Thyroid gland (tissue), 4 donors: ENCODE measurements around the gene MGME1.

Experiments
- POLR2A ChIP-seq, 2 donors: fragments of 450-650 bp; IDR thresholded peaks; one replicate each; pipeline ENCODE4 v1.6.1; 2017; ENCODE audit warnings: antibody characterized with exemption in 2 of 2, mild to moderate bottlenecking in 2 of 2, moderate library complexity in 1 of 2
- TF ChIP-seq, protein P1 (sequence below), 6 experiments: fragments of 200-600 bp in 3 of 6; fragments of 450-650 bp in 3 of 6; sonication (generic) in 3 of 6; IDR thresholded peaks; one replicate each; pipeline ENCODE4 v1.5.1; 2016 to 2019; ENCODE audit warnings: antibody characterized with exemption in 6 of 6, mild to moderate bottlenecking in 2 of 6, inconsistent platforms in 1 of 6, moderate library complexity in 1 of 6

DNA sequence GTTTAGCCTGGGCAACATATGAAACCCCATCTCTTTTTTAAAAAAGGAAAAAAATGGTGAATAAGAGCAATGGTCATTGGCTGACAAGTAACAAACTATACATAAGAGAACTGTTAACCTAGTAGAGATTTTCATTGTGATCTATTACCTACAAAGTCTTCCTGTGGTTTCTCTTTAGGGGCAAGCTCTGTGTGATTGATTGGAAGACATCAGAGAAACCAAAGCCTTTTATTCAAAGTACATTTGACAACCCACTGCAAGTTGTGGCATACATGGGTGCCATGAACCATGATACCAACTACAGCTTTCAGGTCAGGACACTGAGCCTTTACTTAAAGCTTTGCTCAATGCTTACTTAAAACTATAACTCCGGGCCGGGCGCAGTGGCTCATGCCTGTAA, 19.2 kb downstream of the MGME1 start:
- TF ChIP-seq POLR2A (IDR thresholded peaks at IDR 0.05), result no peak
- TF ChIP-seq, protein P1, sequence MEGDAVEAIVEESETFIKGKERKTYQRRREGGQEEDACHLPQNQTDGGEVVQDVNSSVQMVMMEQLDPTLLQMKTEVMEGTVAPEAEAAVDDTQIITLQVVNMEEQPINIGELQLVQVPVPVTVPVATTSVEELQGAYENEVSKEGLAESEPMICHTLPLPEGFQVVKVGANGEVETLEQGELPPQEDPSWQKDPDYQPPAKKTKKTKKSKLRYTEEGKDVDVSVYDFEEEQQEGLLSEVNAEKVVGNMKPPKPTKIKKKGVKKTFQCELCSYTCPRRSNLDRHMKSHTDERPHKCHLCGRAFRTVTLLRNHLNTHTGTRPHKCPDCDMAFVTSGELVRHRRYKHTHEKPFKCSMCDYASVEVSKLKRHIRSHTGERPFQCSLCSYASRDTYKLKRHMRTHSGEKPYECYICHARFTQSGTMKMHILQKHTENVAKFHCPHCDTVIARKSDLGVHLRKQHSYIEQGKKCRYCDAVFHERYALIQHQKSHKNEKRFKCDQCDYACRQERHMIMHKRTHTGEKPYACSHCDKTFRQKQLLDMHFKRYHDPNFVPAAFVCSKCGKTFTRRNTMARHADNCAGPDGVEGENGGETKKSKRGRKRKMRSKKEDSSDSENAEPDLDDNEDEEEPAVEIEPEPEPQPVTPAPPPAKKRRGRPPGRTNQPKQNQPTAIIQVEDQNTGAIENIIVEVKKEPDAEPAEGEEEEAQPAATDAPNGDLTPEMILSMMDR (IDR thresholded peaks at IDR 0.05), result no peak
